K562 (cell line): ENCODE data around the gene UNC93B1. TPM values are rescaled to one million over a fixed set of nuclear protein-coding genes. Genes with fewer than 3 reads are reported as not detected.
A peak's percentile ranks its signal among the peaks of the same experiment; 100 is the strongest.

ENCODE experiments used
- DMBX1 ChIP-seq: fragments of 250-450 bp; sonication (Bioruptor Pico); IDR thresholded peaks from 2 replicates; pipeline ENCODE4 v1.8.0; 2022; ENCODE audit warnings: inconsistent platforms, mild to moderate bottlenecking, moderate library complexity, borderline replicate concordance
- FOS ChIP-seq: IDR thresholded peaks from 3 replicates; pipeline ENCODE4 v1.6.1; 2011; ENCODE audit not compliant: insufficient read length; ENCODE audit errors: extremely low read depth
- GTF2E2 ChIP-seq: fragments of 200-800 bp; sonication (Bioruptor generic); IDR thresholded peaks from 2 replicates; pipeline ENCODE4 v1.6.1; 2016; ENCODE audit warnings: missing genetic modification characterization, missing compliant biosample characterization
- KAT7 ChIP-seq: sonication (generic); formaldehyde crosslinking; IDR thresholded peaks from 2 replicates; pipeline ENCODE4 v1.8.0; 2022; ENCODE audit warnings: missing genetic modification reagents, mild to moderate bottlenecking, borderline replicate concordance
- KDM5B ChIP-seq: fragments of 200-600 bp; sonication (generic); IDR thresholded peaks from 2 replicates; pipeline ENCODE4 v1.6.1; 2012; ENCODE audit warnings: low read depth, mild to moderate bottlenecking, moderate library complexity, low read length, control low read depth, inconsistent platforms; ENCODE audit not compliant: insufficient replicate concordance
- NCOA1 ChIP-seq: fragments of 450-650 bp; IDR thresholded peaks from 2 replicates; pipeline ENCODE4 v1.6.1; 2016; ENCODE audit warnings: low read depth
- NR2C1 ChIP-seq, 2 experiments: fragments of 450-650 bp; IDR thresholded peaks; 2 replicates each; pipeline ENCODE4 v1.6.1; 2017; ENCODE audit warnings: mild to moderate bottlenecking in 2 of 2, antibody characterized with exemption in 1 of 2, inconsistent platforms in 1 of 2, missing compliant biosample characterization in 1 of 2, missing genetic modification characterization in 1 of 2
- POLR2G ChIP-seq: fragments of 200-400 bp; formaldehyde crosslinking; IDR thresholded peaks from 2 replicates; pipeline ENCODE4 v1.6.1; 2017; ENCODE audit warnings: low read depth, mild to moderate bottlenecking, antibody characterized with exemption, low read length, moderate library complexity
- RBBP5 ChIP-seq: fragments of 200-600 bp; sonication (generic); IDR thresholded peaks from 2 replicates; pipeline ENCODE4 v1.6.1; 2012; ENCODE audit warnings: borderline replicate concordance, mild to moderate bottlenecking, low read length, control low read depth, inconsistent platforms; ENCODE audit not compliant: insufficient read depth, poor library complexity, severe bottlenecking
- SMAD4 ChIP-seq: fragments of 250-450 bp; sonication (Bioruptor Pico); conservative IDR thresholded peaks from 2 replicates; pipeline ENCODE4 v1.8.0; 2021; ENCODE audit warnings: inconsistent platforms, mild to moderate bottlenecking, moderate library complexity
- SP2 ChIP-seq: IDR thresholded peaks from 2 replicates; pipeline ENCODE4 v1.6.1; 2011; ENCODE audit warnings: mild to moderate bottlenecking, low read depth, low read length, moderate library complexity; ENCODE audit not compliant: poor library complexity, severe bottlenecking; ENCODE audit errors: extremely low read depth
- ZBTB2 ChIP-seq: fragments of 450-650 bp; IDR thresholded peaks from 2 replicates; pipeline ENCODE4 v1.6.1; 2016; ENCODE audit warnings: antibody characterized with exemption
- ZBTB33 ChIP-seq: sonication (generic); formaldehyde crosslinking; IDR thresholded peaks from 2 replicates; pipeline ENCODE4 v1.8.1; 2023; ENCODE audit warnings: mild to moderate bottlenecking, missing genetic modification reagents
- ZFX ChIP-seq: sonication (generic); formaldehyde crosslinking; IDR thresholded peaks from 2 replicates; pipeline ENCODE4 v1.8.0; 2022; ENCODE audit warnings: mild to moderate bottlenecking, missing genetic modification reagents, moderate library complexity
- ZMIZ1 ChIP-seq, 2 experiments: fragments of 150-350 bp in 1 of 2; IDR thresholded peaks; 2 replicates each; pipeline ENCODE4 v1.6.1; 2012 to 2016; ENCODE audit warnings: low read depth in 2 of 2, low read length in 2 of 2, mild to moderate bottlenecking in 1 of 2, moderate library complexity in 1 of 2
- ZNF395 ChIP-seq: fragments of 200-800 bp; sonication (Bioruptor generic); IDR thresholded peaks from 2 replicates; pipeline ENCODE4 v1.6.1; 2017; ENCODE audit warnings: missing genetic modification characterization, missing compliant biosample characterization
- ZNF436 ChIP-seq: fragments of 250-450, 450-650 bp; sonication (Bioruptor Pico); formaldehyde crosslinking; IDR thresholded peaks from 2 replicates; pipeline ENCODE4 v1.7.0; 2020; ENCODE audit warnings: mild to moderate bottlenecking
- polyA plus RNA-seq, 8 experiments: library from polyadenylated mRNA; depleted of rRNA in 4 of 8; stranded (reverse) in 5 of 8; unstranded in 3 of 8; fragments of >200 nt; fragmentation: Nextera tagmentation in 2 of 8; fragmentation: Illumina TruSeq in 1 of 8; extraction: Ambion mirVana in 2 of 8; extraction: Trizol in 1 of 8; gene quantifications; 2 replicates each; pipeline versions ENCODE4 v1.2.1 to v1.2.3, GENCODE V29; 2011 to 2014; ENCODE audit warnings: inconsistent platforms in 1 of 8, missing spikeins in 1 of 8
- total RNA-seq, 7 experiments: library from RNA; depleted of rRNA in 6 of 7; stranded (reverse); fragments of >200 nt in 6 of 7; fragmentation: Illumina TruSeq in 2 of 7; extraction: Trizol in 2 of 7; gene quantifications; 2 replicates each; pipeline versions ENCODE4 v1.2.1 to v1.2.3, GENCODE V29; 2011 to 2021; ENCODE audit warnings: low replicate concordance in 1 of 7

Gene UNC93B1
- total and polyA plus RNA-seq, 9 of the 15 experiments (the other 6 are each of a cell fraction or from before 2014, with no cell fraction given) = 0.10 to 13.6 (median 6.5) TPM

- TF ChIP-seq SMAD4 (CRISPR knock-in tag) = 0 out of 2 replicates have a peak, but pooled peaks have one; percentile 48
- TF ChIP-seq NCOA1 = no peak
- TF ChIP-seq FOS = peak; percentile 92
- peak; percentile 74 for TF ChIP-seq SP2
- TF ChIP-seq RBBP5 = peak; percentile 88
- TF ChIP-seq ZMIZ1 (IDR thresholded peaks at IDR 0.05; ENCODE audit: low read depth in 2 of 2, low read length in 2 of 2) = no peak
- 0 out of 2 replicates have a peak, but pooled peaks have one; percentile 2 for TF ChIP-seq ZBTB33 (CRISPR knock-in tag)
- TF ChIP-seq ZFX = peak; percentile 97
- no peak for TF ChIP-seq ZNF436 (CRISPR knock-in tag)
- peak; percentile 91 for TF ChIP-seq POLR2G
- peak; percentile 72 for TF ChIP-seq GTF2E2 (tag)
- no peak for TF ChIP-seq DMBX1
- TF ChIP-seq KAT7 (CRISPR knock-in tag) = 0 out of 2 replicates have a peak, but pooled peaks have one; percentile 67
- no peak for TF ChIP-seq NR2C1 (IDR thresholded peaks at IDR 0.05)
- peak; percentile 44; the same call in 1 of the 2 replicates for TF ChIP-seq NR2C1 (tag; IDR thresholded peaks at IDR 0.05)
- peak; percentile 88 for TF ChIP-seq ZBTB2
- TF ChIP-seq KDM5B = peak; percentile 68
- TF ChIP-seq ZNF395 (CRISPR knock-in tag) = peak; percentile 50; the same call in 1 of the 2 replicates
Measured at GRCh38 chr11:68030318-68031143, 26.6 kb upstream of the UNC93B1 start, which contains the start of gene NDUFS8 (continued).
